Activated T-helper 2 cell treated with anti-CD3 and anti-CD28 coated beads, Interferon-gamma antibody, Interleukin-2, Interleukin-4, amounts not matched to agents 10 μg/mL and 5 μg/mL and 100 μg/mL, durations not matched to agents 14 hours and 24 hours and 36 hours (primary cell): Measurements from ENCODE around the gene STON2. TPM values are rescaled to one million over a fixed set of nuclear protein-coding genes. Genes with fewer than 3 reads are reported as not detected.
"Not testable (repeated sequence)": the region's sequence is repeated elsewhere in the genome, so short reads cannot be mapped to it uniquely, and the experiment has no call there.

ENCODE experiments used
- DNase-seq: peaks from one replicate; pipeline ENCODE4 v3.0.0; 2021; ENCODE audit warnings: low spot score
- H3K27ac Mint-ChIP-seq: one replicate; pipeline ENCODE4 v1.8.0; 2021; ENCODE audit warnings: mixed read lengths
- H3K27me3 Mint-ChIP-seq: one replicate; pipeline ENCODE4 v1.8.0; 2021; ENCODE audit warnings: low read depth, mixed read lengths
- H3K36me3 Mint-ChIP-seq: one replicate; pipeline ENCODE4 v1.8.0; 2021; ENCODE audit warnings: low read depth, mixed read lengths
- H3K4me1 Mint-ChIP-seq: one replicate; pipeline ENCODE4 v1.8.0; 2021; ENCODE audit warnings: low read depth, mixed read lengths
- H3K4me3 Mint-ChIP-seq: one replicate; pipeline ENCODE4 v1.8.0; 2021; ENCODE audit warnings: low read depth, mild to moderate bottlenecking, moderate library complexity, mixed read lengths
- H3K9me3 Mint-ChIP-seq: one replicate; pipeline ENCODE4 v1.8.0; 2021; ENCODE audit warnings: mixed read lengths
- intact Hi-C: fragments of 100-400 bp; cut with micrococcal nuclease; formaldehyde crosslinking; loops from one replicate; pipeline ENCODE4 v1.15.1; 2023
- total RNA-seq: library from RNA; stranded (reverse); gene quantifications from 2 replicates; pipeline ENCODE4 v1.2.3, GENCODE V29; 2022

Gene STON2
- total RNA-seq, 1 donor from 2014 or later = not detected

DNA sequence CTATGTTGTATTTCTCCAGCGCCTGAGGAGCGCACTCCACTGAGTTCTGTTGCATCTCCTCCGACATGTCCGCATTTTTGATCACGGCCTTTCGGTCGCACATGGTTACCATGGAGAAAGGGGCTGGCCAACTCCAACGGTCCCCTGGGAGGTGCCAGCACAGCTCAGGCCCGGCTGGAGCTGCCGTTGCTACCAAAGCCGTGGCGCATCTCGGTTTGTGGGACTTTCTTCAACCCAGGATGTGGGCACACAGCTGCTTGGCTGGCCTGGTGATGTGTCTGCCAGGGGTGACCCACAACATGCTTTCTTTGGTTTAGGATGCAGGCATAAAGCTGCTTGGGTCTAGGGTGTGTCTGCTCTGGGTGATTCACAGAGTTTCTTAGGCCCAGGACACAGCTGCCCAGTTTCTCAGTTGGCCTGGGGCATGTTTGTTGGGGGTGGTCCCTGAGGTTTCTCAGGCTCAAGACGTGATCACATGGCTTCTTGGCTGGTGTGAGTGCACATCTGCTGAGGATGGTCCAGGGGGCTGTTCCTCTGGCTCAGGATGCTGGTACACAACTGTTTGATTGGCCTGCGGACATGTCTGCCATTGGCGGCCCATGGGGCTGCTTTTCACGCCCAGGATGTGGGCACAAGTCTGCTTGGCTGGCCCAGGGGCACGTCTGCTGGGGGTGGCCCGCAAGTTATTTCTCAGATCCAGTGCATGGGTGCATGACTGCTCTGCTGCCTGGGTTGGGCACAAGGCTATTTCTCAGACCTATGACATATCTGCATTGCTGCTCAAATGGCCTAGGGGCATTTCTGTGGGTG, 153.5 kb downstream of the STON2 start:
- H3K27ac Mint-ChIP-seq = no peak overlapping the region
- no peak for DNase-seq
- H3K4me3 Mint-ChIP-seq = no peak overlapping the region
- peaks cover 21% of the 10 kb centered on the region for H3K9me3 Mint-ChIP-seq
- H3K4me1 Mint-ChIP-seq = no peaks in the 10 kb centered on the region
- no peaks in the 10 kb centered on the region for H3K36me3 Mint-ChIP-seq
- intact Hi-C loops = no loop called here
- H3K27me3 Mint-ChIP-seq = peaks cover 2% of the 10 kb centered on the region

DNA sequence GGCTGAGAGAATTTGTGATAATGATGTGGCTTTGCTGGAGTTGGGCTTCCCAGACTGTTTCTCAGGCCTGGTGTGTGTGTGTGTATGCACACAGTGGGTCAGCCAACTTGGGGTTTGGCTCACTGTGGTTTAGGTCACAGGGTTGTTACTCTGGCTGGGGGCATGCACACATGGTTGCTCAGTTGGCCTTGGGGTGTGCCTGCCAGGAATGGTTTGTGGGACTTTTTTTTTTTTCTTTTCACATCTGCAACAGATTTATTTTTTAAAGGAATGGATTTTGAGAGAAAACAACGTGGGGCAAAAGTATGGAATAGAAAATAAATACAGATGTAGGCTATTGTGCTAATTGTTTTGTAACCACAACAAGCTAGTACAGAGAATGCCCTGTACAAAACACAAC, 154.4 kb downstream of the STON2 start:
- no peak for DNase-seq
- Mint-ChIP-seq H3K9me3 (peaks cover 21% of the 10 kb centered on the region), H3K36me3 (no peaks in the 10 kb centered on the region), H3K27ac (no peak overlapping the region), H3K27me3 (peaks cover 5% of the 10 kb centered on the region), H3K4me3 (no peak overlapping the region), H3K4me1 (no peaks in the 10 kb centered on the region)
- intact Hi-C loops = no loop called here

DNA sequence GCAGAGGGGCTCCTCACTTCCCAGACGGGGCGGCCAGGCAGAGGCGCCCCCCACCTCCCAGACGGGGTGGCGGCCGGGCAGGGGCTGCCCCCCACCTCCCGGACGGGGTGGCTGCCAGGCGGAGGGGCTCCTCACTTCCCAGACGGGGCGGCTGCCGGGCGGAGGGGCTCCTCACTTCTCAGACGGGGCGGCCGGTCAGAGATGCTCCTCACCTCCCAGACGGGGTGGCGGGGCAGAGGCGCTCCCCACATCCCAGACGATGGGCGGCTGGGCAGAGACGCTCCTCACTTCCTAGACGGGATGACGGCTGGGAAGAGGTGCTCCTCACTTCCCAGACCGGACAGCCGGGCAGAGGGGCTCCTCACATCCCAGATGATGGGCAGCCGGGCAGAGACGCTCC, 155.7 kb downstream of the STON2 start:
- DNase-seq, intact Hi-C loops, H3K36me3 Mint-ChIP-seq, H3K4me3 Mint-ChIP-seq, H3K27me3 Mint-ChIP-seq, H3K27ac Mint-ChIP-seq, H3K4me1 Mint-ChIP-seq: not testable (repeated sequence)
- peaks cover 21% of the 10 kb centered on the region for H3K9me3 Mint-ChIP-seq

DNA sequence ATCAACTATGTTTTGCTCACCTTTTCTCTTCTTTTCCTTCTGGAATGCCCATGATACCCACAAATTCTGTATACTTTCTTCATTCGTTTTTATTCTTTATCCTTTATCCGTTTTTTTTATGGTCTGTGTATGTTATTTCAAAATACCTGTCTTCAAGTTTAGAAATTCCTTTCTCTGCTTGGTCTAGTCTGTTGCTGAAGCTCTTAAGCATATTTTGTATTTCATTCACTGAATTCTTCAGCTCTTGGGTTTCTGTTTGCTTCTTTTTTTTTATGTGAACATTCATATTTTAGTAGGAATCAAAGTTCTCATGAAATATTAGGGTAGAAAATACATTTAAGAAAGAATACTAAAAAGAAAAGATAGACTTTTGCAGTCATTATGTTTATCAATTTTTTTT, 156.6 kb downstream of the STON2 start:
- Mint-ChIP-seq H3K4me3 (no peak overlapping the region), H3K27me3 (peaks cover 9% of the 10 kb centered on the region), H3K36me3 (no peaks in the 10 kb centered on the region), H3K27ac (no peak overlapping the region), H3K4me1 (no peaks in the 10 kb centered on the region), H3K9me3 (peaks cover 21% of the 10 kb centered on the region)
- intact Hi-C loops = no loop called here
- no peak for DNase-seq

DNA sequence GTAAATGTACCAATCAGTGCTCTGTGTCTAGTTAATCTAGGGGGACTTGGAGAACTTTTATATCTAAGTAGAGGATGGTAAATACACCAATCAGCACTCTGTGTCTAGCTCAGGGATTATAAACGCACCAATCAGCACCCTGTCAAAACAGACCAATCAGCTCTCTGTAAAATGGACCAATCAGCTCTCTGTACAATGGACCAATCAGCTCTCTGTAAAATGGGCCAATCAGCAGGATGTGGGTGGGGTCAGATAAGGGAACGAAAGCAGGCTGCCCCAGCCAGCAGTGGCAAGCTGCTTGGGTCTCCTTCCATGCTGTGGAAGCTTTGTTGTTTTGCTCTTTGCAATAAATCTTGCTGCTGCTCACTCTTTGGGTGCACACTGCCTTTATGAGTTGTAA, 163.3 kb downstream of the STON2 start:
- not testable (repeated sequence) for H3K36me3 Mint-ChIP-seq, H3K27ac Mint-ChIP-seq

DNA sequence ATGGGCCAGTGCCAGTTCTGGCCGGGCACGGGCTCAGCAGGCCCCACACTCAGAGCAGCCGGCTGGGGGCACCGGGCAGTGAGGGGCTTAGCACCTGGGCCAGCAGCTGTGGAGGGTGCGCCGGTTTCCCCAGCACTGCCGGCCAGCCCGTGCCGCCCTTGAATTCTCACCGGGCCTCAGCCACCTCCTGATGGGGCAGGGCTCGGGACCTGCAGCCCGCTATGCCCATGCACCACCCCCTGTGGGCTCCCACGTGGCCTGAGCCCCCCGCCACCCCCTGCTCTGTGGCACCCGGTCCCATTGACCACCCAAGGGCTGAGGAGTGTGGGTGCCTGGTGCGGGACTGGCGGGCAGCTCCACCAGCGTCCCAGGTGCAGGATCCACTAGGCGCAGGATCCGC, 164.0 kb downstream of the STON2 start:
- Mint-ChIP-seq H3K36me3 (no peaks in the 10 kb centered on the region), H3K4me1 (peaks cover 3% of the 10 kb centered on the region), H3K9me3 (no peaks in the 10 kb centered on the region), H3K4me3 (no peak overlapping the region), H3K27me3 (peaks cover 12% of the 10 kb centered on the region), H3K27ac (no peak overlapping the region)
- no peak for DNase-seq
- intact Hi-C loops = no loop called here

More for the DNA sequence above, 163.3 kb downstream of the STON2 start:
- H3K4me3 Mint-ChIP-seq, H3K4me1 Mint-ChIP-seq, DNase-seq, intact Hi-C loops, H3K9me3 Mint-ChIP-seq: not testable (repeated sequence)
- peaks cover 14% of the 10 kb centered on the region for H3K27me3 Mint-ChIP-seq

DNA sequence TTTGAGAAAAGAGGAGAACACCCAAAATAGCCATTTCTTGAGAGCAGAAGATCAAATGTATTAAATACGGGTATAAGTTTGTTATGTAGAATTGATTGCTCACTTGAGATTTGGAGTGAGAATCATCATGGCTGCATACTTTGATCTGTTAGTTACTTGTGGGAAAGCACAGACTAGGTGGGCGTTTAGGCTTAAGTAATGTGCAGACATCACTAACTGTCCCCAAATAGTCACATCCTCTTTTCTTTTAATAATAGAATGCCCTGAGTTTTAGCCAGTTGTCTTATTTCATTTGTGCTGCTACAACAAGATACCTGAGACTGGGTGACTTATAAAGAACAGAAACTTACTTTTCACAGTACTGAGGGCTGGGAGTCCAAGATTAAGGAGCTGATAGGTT, 165.0 kb downstream of the STON2 start:
- no peaks in the 10 kb centered on the region for H3K36me3 Mint-ChIP-seq
- no peak overlapping the region for H3K27ac Mint-ChIP-seq
- no peaks in the 10 kb centered on the region for H3K9me3 Mint-ChIP-seq
- H3K4me1 Mint-ChIP-seq = peaks cover 3% of the 10 kb centered on the region
- DNase-seq = no peak
- intact Hi-C loops = no loop called here
- H3K4me3 Mint-ChIP-seq = no peak overlapping the region
- H3K27me3 Mint-ChIP-seq = peaks cover 7% of the 10 kb centered on the region

DNA sequence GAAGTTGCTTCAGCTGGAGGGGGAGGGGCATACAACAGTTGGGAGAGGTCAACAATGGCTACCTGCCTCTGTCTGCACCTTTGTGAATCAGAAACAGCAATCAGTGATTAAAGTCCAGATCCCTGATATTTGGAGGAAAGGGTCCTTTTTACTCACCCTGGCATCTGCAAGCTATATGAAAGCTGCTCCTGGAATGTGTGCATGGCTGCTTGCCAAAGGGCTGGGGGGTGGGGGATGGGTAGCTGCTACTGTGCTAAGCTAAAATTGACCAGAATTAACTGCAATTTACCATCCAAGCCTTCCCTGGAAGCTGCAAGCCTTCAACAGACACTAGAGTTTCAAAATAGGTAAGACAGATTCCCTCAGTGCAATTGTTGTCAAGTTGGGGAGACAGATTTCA, 165.8 kb downstream of the STON2 start:
- Mint-ChIP-seq H3K4me1 (peaks cover 3% of the 10 kb centered on the region), H3K27me3 (peaks cover 5% of the 10 kb centered on the region), H3K27ac (no peak overlapping the region), H3K9me3 (no peaks in the 10 kb centered on the region), H3K4me3 (no peak overlapping the region), H3K36me3 (no peaks in the 10 kb centered on the region)
- intact Hi-C loops = no loop called here
- DNase-seq = no peak

DNA sequence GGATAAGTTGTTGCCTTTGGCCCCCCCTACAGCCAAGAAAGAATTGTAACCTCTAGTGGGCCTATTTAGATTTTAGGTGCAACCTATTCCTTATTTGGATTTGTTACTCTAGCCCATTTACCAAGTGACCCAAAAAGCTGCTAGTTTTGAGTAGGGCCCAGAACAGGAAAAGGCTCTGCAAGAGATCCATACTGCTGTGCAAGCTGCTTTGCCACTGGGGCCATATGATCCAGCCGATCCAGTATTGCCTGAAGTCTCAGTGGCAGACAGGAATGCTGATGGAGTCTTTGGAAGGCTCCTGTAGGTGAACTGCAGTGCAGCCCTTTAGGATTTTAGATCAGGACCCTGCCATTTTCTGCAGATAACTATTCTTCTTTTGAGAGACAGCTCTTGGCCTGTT, 166.5 kb downstream of the STON2 start:
- Mint-ChIP-seq H3K36me3 (no peaks in the 10 kb centered on the region), H3K27me3 (peaks cover 5% of the 10 kb centered on the region), H3K4me3 (no peak overlapping the region), H3K9me3 (no peaks in the 10 kb centered on the region), H3K4me1 (peaks cover 3% of the 10 kb centered on the region), H3K27ac (no peak overlapping the region)
- intact Hi-C loops = no loop called here
- DNase-seq = no peak

DNA sequence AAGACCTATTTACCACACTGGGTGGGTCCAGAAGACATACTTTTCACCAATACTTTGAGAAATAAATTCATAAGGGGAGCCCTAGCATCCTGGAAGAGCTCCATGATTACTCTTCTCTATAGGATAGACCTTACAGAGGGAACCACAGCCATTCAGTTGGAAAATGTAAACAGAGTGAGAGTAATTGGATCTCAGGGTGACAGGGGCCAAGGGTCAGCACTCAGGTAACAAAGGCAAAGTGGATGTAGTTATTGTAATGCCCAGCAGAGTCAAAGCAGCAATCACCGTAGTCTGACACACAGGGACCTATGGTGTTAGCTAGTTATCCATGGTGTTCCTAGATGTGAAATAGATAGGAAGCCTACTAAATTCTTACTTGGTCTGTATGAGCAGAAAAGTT, 168.6 kb downstream of the STON2 start:
- peaks cover 3% of the 10 kb centered on the region for H3K4me1 Mint-ChIP-seq
- intact Hi-C loops = no loop called here
- DNase-seq = no peak
- H3K4me3 Mint-ChIP-seq = no peak overlapping the region
- H3K27me3 Mint-ChIP-seq = no peaks in the 10 kb centered on the region
- H3K27ac Mint-ChIP-seq = no peak overlapping the region
- H3K9me3 Mint-ChIP-seq = no peaks in the 10 kb centered on the region
- no peaks in the 10 kb centered on the region for H3K36me3 Mint-ChIP-seq

DNA sequence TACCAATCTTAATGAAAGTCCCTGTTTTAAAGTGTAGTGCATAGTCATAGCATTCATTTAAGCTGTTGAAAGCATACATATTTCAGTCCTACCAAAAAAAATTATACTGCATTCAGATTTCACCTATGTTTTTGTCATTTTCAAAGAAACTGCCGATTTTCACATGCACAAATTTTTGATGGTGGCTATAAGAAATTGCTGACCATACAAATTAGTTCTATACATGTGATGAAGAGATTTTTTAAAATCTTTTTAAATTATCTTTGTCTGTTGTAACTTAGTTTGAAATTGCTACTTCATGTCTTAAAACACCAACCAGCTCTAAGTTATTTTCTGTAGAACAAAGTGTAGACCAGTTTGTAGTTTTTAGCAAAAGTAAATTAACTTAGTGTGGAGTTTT, 175.9 kb downstream of the STON2 start:
- H3K4me1 Mint-ChIP-seq = peaks cover 9% of the 10 kb centered on the region

DNA sequence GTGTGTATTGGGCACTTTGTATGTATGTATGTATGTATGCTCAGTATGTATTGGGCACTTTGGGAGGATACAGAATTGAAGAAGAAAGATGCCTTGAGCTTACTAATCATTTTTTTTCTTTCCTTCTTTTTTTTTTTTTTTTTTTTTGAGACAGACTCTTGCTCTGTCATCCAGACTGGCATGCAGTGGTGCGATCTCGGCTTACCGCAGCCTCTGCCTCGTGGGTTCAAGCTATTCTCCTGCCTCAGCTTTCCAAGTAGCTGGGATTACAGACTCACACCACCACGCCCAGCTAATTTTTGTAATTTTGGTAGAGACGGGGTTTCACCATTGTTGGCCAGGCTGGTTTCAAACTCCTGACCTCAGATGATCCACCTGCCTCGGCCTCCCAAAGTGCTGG, 176.3 kb downstream of the STON2 start:
- H3K27ac Mint-ChIP-seq, DNase-seq, H3K36me3 Mint-ChIP-seq, H3K27me3 Mint-ChIP-seq, H3K4me3 Mint-ChIP-seq, intact Hi-C loops, H3K9me3 Mint-ChIP-seq: not testable (repeated sequence)
- peaks cover 12% of the 10 kb centered on the region for H3K4me1 Mint-ChIP-seq

More for the DNA sequence above, 175.9 kb downstream of the STON2 start:
- no peak overlapping the region for H3K27ac Mint-ChIP-seq
- no peaks in the 10 kb centered on the region for H3K9me3 Mint-ChIP-seq
- peaks cover 2% of the 10 kb centered on the region for H3K27me3 Mint-ChIP-seq
- no peak overlapping the region for H3K4me3 Mint-ChIP-seq
- intact Hi-C loops = no loop called here
- H3K36me3 Mint-ChIP-seq = peaks cover 8% of the 10 kb centered on the region
- no peak for DNase-seq

DNA sequence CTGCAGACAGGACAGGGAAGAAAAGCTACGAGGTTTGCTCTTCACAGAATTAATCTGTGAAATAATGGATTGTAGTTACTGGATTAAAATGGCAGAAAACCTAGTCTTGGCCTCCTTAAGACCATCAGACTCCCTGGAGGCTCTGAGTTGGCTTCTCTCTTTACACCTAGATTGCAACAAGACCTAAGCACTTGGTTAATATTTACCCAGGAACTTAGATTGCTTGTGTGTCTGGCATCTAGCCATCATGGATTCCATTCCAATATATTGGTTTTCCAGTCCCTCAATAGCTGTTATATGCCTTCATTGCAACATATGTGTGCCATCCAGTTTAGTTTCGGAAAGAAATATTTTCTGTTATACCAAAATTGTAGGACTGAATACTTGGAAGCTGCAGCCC, 177.4 kb downstream of the STON2 start:
- intact Hi-C loops = no loop called here
- H3K4me3 Mint-ChIP-seq = no peak overlapping the region
- H3K36me3 Mint-ChIP-seq = peaks cover 9% of the 10 kb centered on the region
- H3K9me3 Mint-ChIP-seq = no peaks in the 10 kb centered on the region
- H3K27me3 Mint-ChIP-seq = peaks cover 2% of the 10 kb centered on the region
- no peak overlapping the region for H3K27ac Mint-ChIP-seq
- H3K4me1 Mint-ChIP-seq = peaks cover 20% of the 10 kb centered on the region
- no peak for DNase-seq
